Tibial nerve (tissue), 4 donors: ENCODE measurements around the gene SORCS2.

Experiments
- EP300 ChIP-seq, 2 donors: sonication (generic); formaldehyde crosslinking; IDR thresholded peaks; one replicate each; pipeline ENCODE4 v1.6.1; 2017; ENCODE audit warnings: antibody characterized with exemption in 2 of 2, mild to moderate bottlenecking in 1 of 2
- POLR2A ChIP-seq, 2 donors: fragments of 450-650 bp; IDR thresholded peaks; one replicate each; pipeline ENCODE4 v1.6.1; 2017; ENCODE audit warnings: antibody characterized with exemption in 2 of 2, mild to moderate bottlenecking in 2 of 2, moderate library complexity in 2 of 2
- TF ChIP-seq, protein P1 (sequence below), 5 experiments: fragments of 200-600 bp in 3 of 5; fragments of 450-650 bp in 2 of 5; sonication (generic) in 3 of 5; IDR thresholded peaks; one replicate each; pipeline ENCODE4 v1.5.1; 2016 to 2019; ENCODE audit warnings: antibody characterized with exemption in 5 of 5, mild to moderate bottlenecking in 3 of 5, moderate library complexity in 2 of 5

DNA sequence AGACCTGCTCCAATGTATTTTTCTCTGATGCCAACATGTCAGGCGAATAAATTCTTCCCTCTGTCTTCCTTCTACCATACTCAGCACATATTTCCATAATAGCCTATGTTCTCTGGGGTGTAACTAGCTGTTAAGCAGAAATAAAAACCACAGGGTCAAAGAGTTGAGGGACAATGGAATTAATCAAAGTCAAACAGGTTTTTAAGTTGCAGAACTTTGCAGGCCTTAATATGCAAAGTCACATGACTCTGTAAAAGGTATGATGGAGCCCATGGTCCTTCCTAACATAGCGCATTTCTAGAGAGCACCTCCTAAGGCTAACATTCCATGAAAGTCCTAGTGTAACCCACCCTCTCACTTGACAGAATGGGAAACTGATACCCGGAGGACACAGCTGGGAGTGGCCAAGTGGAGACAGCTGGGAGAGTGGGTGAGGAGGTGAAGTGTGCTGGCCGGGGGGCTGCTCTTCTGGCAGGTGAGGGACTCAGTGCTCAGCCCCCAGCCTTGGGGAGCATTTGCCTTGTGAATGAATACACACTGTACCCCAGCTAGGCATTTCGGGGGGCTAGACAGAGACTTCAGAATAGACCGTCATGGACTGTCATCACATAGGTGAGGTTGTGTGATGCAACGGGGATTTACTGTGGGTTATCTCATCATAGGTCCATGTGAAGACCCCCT lies 8.4 kb upstream of the SORCS2 start:
- no peak for TF ChIP-seq EP300 (IDR thresholded peaks at IDR 0.05)
- no peak for TF ChIP-seq POLR2A (IDR thresholded peaks at IDR 0.05)
- TF ChIP-seq, protein P1, sequence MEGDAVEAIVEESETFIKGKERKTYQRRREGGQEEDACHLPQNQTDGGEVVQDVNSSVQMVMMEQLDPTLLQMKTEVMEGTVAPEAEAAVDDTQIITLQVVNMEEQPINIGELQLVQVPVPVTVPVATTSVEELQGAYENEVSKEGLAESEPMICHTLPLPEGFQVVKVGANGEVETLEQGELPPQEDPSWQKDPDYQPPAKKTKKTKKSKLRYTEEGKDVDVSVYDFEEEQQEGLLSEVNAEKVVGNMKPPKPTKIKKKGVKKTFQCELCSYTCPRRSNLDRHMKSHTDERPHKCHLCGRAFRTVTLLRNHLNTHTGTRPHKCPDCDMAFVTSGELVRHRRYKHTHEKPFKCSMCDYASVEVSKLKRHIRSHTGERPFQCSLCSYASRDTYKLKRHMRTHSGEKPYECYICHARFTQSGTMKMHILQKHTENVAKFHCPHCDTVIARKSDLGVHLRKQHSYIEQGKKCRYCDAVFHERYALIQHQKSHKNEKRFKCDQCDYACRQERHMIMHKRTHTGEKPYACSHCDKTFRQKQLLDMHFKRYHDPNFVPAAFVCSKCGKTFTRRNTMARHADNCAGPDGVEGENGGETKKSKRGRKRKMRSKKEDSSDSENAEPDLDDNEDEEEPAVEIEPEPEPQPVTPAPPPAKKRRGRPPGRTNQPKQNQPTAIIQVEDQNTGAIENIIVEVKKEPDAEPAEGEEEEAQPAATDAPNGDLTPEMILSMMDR (IDR thresholded peaks at IDR 0.05) = no peak
